Gastrocnemius medialis (tissue), 4 donors: ENCODE results near the gene INHA.

Experiments
- POLR2A ChIP-seq, 2 donors: fragments of 450-650 bp; IDR thresholded peaks; one replicate each; pipeline ENCODE4 v1.6.1; 2017; ENCODE audit warnings: antibody characterized with exemption in 2 of 2, mild to moderate bottlenecking in 2 of 2, moderate library complexity in 2 of 2
- TF ChIP-seq, protein P1 (sequence below), 5 experiments: fragments of 450-650 bp in 3 of 5; fragments of 200-600 bp in 2 of 5; sonication (generic) in 2 of 5; IDR thresholded peaks in 4 of 5; conservative IDR thresholded peaks in 1 of 5; 1 replicate in 4 of 5; 2 replicates in 1 of 5; pipeline ENCODE4 v1.5.1; 2016 to 2019; ENCODE audit warnings: antibody characterized with exemption in 5 of 5, mild to moderate bottlenecking in 3 of 5, moderate library complexity in 3 of 5

DNA sequence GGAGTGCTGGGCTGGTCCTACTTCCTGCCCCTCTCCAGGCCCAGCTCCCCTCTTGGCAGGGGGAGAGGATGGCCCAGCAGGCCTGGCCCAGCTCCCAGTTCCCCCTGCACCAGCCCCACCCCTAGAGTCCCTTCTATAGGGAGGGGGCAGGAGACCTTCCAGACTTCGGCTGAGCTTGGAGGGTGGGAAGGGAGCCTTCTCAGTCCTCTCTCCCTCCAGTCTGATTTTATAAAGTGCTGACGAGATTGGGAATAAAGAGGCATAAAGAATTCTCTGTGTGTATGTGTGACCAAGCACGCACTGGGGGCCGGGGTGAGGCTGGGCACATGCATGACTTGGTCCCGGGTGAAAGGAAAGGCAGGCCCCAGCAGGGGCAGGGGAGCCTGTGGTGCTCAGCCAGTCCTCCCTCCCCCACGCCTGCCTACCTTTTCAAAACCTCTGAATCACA, 33.6 kb upstream of the INHA start:
- TF ChIP-seq, protein P1, sequence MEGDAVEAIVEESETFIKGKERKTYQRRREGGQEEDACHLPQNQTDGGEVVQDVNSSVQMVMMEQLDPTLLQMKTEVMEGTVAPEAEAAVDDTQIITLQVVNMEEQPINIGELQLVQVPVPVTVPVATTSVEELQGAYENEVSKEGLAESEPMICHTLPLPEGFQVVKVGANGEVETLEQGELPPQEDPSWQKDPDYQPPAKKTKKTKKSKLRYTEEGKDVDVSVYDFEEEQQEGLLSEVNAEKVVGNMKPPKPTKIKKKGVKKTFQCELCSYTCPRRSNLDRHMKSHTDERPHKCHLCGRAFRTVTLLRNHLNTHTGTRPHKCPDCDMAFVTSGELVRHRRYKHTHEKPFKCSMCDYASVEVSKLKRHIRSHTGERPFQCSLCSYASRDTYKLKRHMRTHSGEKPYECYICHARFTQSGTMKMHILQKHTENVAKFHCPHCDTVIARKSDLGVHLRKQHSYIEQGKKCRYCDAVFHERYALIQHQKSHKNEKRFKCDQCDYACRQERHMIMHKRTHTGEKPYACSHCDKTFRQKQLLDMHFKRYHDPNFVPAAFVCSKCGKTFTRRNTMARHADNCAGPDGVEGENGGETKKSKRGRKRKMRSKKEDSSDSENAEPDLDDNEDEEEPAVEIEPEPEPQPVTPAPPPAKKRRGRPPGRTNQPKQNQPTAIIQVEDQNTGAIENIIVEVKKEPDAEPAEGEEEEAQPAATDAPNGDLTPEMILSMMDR (IDR thresholded peaks at IDR 0.05 in 4 of 5, conservative IDR thresholded peaks at IDR 0.05 in 1 of 5) = no peak
- TF ChIP-seq POLR2A (IDR thresholded peaks at IDR 0.05) = no peak
